ENCODE results near the gene TNFAIP8L2. TPM values are rescaled to one million over a fixed set of nuclear protein-coding genes. Genes with fewer than 3 reads are reported as not detected.

TNFAIP8L2 gene
- total RNA-seq, 2 donors from 2014 or later = 14.7 to 17.1 TPM

DNA sequence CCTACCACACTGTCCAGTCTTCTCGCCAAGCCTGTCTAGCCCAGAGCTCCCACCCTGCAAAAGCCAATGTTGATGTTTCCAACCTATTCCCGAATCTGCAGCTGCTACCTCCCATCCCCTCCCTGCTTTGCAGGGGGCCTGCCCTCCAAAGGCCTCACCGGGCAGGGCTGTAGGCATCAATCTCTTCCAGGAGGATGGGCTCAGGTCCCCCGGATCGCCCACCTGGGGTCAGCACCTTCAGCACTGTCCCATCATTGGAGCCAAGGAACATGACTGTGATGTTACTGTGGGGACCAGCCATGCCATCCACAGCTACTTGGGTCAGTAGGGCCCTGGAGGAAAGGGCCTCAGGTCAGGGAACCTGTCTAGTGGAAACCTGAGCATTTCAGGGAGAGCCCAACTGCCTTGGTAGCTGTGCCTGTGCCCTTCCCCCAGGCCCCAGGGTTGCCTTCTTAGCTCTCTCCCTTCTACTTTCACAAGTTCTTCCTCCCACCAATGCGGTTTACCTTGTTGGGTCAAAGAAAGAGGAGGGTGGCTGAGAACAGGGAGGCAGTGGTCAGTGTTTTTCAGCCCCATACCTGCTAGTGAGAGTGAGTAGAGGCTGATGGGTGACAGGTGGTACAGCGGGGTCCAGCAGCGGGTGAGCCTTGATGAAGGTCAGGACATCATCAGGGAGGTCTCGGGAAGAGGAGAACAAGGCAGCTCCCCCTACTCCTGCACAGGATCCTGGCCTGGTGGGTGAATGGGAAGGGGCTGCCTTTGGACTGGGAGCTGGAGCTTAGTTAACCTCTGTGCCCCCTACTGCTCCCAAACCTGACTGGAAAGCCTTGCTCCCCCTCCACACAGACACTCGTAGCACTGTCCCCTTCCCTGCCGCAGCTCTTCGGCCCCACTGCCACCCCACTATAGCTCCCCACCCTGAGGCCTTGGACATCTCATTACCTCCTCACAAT lies 20.7 kb upstream of the TNFAIP8L2 start:
- H3K4me1 Mint-ChIP-seq (ENCODE audit: low read depth) = peaks cover 10% of the 10 kb centered on the region
- DNase-seq (no peak), ATAC-seq (replicated peaks in 1 of 2) (no peak)
- H3K27me3 Mint-ChIP-seq (ENCODE audit: low read depth) = no peaks in the 10 kb centered on the region
- H3K36me3 Mint-ChIP-seq (ENCODE audit: insufficient read depth in 2 of 2) = no peaks in the 10 kb centered on the region
- H3K27ac Mint-ChIP-seq = no peak overlapping the region
- no peaks in the 10 kb centered on the region for H3K9me3 Mint-ChIP-seq
- no peak overlapping the region for H3K4me3 Mint-ChIP-seq

- Mint-ChIP-seq H3K27me3 (ENCODE audit: low read depth) (no peaks in the 10 kb centered on the region), H3K9me3 (no peaks in the 10 kb centered on the region), H3K36me3 (ENCODE audit: insufficient read depth in 2 of 2) (no peaks in the 10 kb centered on the region), H3K4me1 (ENCODE audit: low read depth) (no peaks in the 10 kb centered on the region), H3K4me3 (no peak overlapping the region), H3K27ac (no peak overlapping the region)
- ATAC-seq (replicated peaks in 1 of 2) (no peak), DNase-seq (no peak)
Measured at GRCh38 chr1:151137789-151138188, 18.7 kb upstream of the TNFAIP8L2 start.

- Mint-ChIP-seq H3K9me3 (no peaks in the 10 kb centered on the region), H3K4me1 (ENCODE audit: low read depth) (peaks cover 14% of the 10 kb centered on the region), H3K27me3 (ENCODE audit: low read depth) (no peaks in the 10 kb centered on the region), H3K4me3 (no peak overlapping the region), H3K36me3 (ENCODE audit: insufficient read depth in 2 of 2) (no peaks in the 10 kb centered on the region), H3K27ac (no peak overlapping the region)
- DNase-seq (no peak), ATAC-seq (replicated peaks in 1 of 2) (no peak)
Measured at GRCh38 chr1:151142411-151143056, 13.9 kb upstream of the TNFAIP8L2 start.

DNA sequence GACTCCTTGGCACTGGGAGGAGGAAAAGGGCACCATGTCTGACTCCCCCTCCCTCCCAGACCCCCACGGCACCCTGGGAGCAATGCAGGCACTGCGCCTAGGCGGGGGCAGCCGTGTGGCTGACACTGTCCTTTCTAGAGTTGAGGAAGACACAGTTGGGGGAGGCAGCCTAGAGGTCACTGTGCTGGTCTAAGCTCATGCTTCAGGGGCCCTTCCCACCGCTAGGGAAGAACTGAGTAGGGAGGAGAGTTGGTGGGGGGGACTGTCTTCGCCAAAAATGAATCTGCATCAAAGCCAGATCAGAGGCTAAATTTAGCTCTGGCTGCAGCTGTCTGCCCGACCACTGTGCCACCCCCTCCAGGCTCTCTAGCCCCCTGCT lies 13.4 kb upstream of the TNFAIP8L2 start:
- ATAC-seq (replicated peaks in 1 of 2) (no peak), DNase-seq (no peak)
- Mint-ChIP-seq H3K4me3 (no peak overlapping the region), H3K27me3 (ENCODE audit: low read depth) (no peaks in the 10 kb centered on the region), H3K9me3 (no peaks in the 10 kb centered on the region), H3K36me3 (ENCODE audit: insufficient read depth in 2 of 2) (no peaks in the 10 kb centered on the region), H3K27ac (no peak overlapping the region), H3K4me1 (ENCODE audit: low read depth) (peaks cover 17% of the 10 kb centered on the region)

DNA sequence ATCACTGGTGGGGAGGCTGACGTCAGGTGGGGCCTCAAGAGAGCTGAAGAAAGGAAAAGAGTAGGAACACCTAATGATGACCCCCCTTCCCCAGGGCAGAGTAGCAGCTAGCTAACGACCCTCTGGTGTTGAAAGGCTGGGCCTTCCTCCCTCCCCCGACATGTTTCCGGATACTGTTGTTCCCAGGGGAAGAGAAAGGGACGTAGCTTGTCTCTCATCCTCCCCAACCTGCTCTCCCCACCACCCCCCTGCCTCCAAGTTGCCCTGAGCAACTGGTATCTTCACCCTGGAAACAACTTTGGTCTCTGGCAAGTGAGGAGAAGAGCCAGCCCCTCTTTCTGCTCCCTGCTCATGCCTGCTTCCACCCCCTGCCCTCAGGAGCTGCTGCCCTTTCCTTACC lies 12.5 kb upstream of the TNFAIP8L2 start:
- ATAC-seq (replicated peaks in 1 of 2) (no peak), DNase-seq (no peak)
- Mint-ChIP-seq H3K36me3 (ENCODE audit: insufficient read depth in 2 of 2) (no peaks in the 10 kb centered on the region), H3K9me3 (no peaks in the 10 kb centered on the region), H3K27me3 (ENCODE audit: low read depth) (no peaks in the 10 kb centered on the region), H3K27ac (no peak overlapping the region), H3K4me1 (ENCODE audit: low read depth) (peaks cover 17% of the 10 kb centered on the region), H3K4me3 (no peak overlapping the region)

DNA sequence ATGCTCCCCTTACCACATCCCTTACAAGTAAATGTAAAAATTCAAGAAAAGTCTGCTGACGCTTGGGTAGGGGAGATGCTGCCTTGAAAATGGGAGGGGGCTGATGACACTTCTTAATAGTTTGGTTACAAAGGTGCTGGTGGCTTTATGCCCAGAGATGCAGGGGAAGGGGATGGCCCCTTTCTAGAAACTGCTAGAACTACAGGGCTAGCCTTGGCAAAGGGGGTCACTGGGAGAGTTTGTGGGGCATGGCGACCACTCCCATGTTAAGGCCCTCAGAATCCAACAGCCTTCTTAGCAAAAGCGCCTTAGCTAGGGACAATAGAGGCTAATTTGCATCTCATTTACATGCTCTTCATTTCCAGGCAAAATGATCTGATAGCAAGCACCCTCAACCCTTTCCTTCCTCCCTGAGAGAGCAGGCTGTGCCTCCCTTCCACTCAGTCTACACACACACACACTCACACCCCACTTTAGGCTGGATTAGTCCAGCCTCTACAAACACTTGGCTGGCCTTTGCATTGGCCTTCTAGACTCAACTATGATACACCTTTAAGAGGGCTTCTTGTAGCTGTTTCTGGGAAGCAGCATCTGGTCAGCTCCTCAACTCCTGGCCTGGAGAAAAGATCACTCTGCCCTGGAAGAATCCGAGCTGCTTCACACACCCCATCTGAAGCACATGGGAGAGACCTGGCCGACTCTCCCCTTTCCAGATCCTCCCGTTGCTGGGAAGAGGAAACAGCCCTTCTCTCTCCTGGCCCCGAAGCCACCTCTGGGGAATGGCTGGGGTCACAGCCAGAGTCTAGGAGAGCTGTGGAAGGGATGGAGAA lies 11.8 kb upstream of the TNFAIP8L2 start:
- no peak for DNase-seq
- Mint-ChIP-seq H3K36me3 (ENCODE audit: insufficient read depth in 2 of 2) (no peaks in the 10 kb centered on the region), H3K4me3 (peak overlapping the region in 1 of 2 donors; percentile 94), H3K27ac (no peak overlapping the region), H3K27me3 (ENCODE audit: low read depth) (no peaks in the 10 kb centered on the region), H3K4me1 (ENCODE audit: low read depth) (peaks cover 17% of the 10 kb centered on the region), H3K9me3 (no peaks in the 10 kb centered on the region)
- no peak for ATAC-seq (replicated peaks in 1 of 2)

GRCh38 chr1:151145304-151146071 lies 11.0 kb upstream of the TNFAIP8L2 start:
- Mint-ChIP-seq H3K27me3 (ENCODE audit: low read depth) (no peaks in the 10 kb centered on the region), H3K9me3 (no peaks in the 10 kb centered on the region), H3K4me1 (ENCODE audit: low read depth) (peaks cover 17% of the 10 kb centered on the region), H3K27ac (no peak overlapping the region), H3K36me3 (ENCODE audit: insufficient read depth in 2 of 2) (no peaks in the 10 kb centered on the region), H3K4me3 (peak overlapping the region; percentile 84 to 94)
- ATAC-seq (replicated peaks in 1 of 2) = no peak
- peak in 1 of 2 donors; percentile 37 for DNase-seq

GRCh38 chr1:151146072-151146411 lies 10.4 kb upstream of the TNFAIP8L2 start:
- H3K27ac Mint-ChIP-seq = no peak overlapping the region
- no peaks in the 10 kb centered on the region for H3K27me3 Mint-ChIP-seq (ENCODE audit: low read depth)
- ATAC-seq (replicated peaks in 1 of 2) = peak; percentile 7 to 25
- peaks cover 17% of the 10 kb centered on the region for H3K4me1 Mint-ChIP-seq (ENCODE audit: low read depth)
- H3K4me3 Mint-ChIP-seq = peak overlapping the region; percentile 84 to 94
- H3K36me3 Mint-ChIP-seq (ENCODE audit: insufficient read depth in 2 of 2) = no peaks in the 10 kb centered on the region
- no peak for DNase-seq
- H3K9me3 Mint-ChIP-seq = no peaks in the 10 kb centered on the region

DNA sequence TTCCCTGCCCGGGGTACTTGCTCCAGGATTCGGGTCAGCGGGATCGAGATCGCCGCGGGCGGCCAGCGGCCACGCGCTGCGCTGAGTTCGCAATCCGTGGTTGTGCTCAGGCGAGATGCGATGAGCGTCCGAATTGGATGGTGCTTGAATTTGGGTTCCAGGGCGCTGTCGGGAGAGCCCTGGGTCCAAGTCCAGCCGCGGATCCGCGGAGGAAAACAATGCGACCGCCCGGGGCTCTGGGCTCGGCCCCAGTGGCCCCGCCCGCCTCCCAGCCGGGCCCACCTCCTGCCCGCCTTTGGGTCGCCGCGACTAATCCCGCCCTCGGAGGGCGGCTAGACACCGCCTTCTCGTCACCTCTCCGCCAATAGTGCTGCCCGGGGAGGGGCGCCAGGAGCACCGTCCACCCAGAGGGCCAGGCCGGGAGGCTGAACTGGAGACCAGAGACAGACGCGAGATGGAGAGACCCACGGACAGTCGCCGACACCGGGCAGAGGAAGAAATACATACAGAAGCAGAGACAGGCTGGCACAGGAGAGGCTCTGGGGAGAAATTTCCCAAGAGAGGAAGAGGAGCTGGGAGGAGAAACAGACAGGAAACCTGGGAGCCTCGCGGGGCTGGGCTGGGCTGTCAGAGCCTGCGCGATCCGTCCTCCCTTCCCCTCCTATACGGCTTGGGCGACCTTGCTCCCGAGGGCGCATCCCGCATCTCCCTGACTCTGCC lies 9.9 kb upstream of the TNFAIP8L2 start, which contains the start of gene SEMA6C:
TSS of gene SEMA6C (minus strand) at position 220 of the 720 bp plus-strand sequence. CDS start 4,010 bp downstream, outside the sequence.
- peak; percentile 93 to 95 for DNase-seq
- Mint-ChIP-seq H3K4me1 (ENCODE audit: low read depth) (peaks cover 17% of the 10 kb centered on the region), H3K36me3 (ENCODE audit: insufficient read depth in 2 of 2) (no peaks in the 10 kb centered on the region), H3K27me3 (ENCODE audit: low read depth) (no peaks in the 10 kb centered on the region), H3K4me3 (peak within 1 kb of the TSS; percentile 84 to 94), H3K27ac (peak within 1 kb of the TSS; percentile 4), H3K9me3 (no peaks in the 10 kb centered on the region)
- peak; percentile 99 to 100 for ATAC-seq (replicated peaks in 1 of 2)

DNA sequence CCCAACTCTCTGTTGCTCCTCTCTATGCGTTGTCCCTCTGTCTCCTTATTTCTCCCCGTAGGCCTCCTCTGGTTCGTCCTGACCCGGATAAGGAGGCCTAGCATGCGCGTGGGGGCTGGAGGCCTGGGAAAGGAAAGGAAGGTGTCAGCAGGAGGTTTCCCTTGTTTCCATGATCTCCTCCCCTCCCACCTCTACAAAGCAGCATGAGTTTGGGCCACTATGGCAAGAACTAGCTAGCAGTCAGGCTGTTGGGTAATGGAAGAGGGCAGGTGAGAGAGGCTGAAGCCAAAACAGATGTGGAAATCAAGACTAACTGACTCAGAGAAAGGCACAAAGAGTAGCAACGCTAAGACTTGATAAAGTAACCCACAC lies 9.3 kb upstream of the TNFAIP8L2 start:
- Mint-ChIP-seq H3K4me1 (ENCODE audit: low read depth) (peaks cover 17% of the 10 kb centered on the region), H3K4me3 (peak overlapping the region; percentile 84 to 94), H3K9me3 (no peaks in the 10 kb centered on the region), H3K27ac (no peak overlapping the region), H3K27me3 (ENCODE audit: low read depth) (no peaks in the 10 kb centered on the region), H3K36me3 (ENCODE audit: insufficient read depth in 2 of 2) (no peaks in the 10 kb centered on the region)
- DNase-seq = no peak
- no peak for ATAC-seq (replicated peaks in 1 of 2)

DNA sequence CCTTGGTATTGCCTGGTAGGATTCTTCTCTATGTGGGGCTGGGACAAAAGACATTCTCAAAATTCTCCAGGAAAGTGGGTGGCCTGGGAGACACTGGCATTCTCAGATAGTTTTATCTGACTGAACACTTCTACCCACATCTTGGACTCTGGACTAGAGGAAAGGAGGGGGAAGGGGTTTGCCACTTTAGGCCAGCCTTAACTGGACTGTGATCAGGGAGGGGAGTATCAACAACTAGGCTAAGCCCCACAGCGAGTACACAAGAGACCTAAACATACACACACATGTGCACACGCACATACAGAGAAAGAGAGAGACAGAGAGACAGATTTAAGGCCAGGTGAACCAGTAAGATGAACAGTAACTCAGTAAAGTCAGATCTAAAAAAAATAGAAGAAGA lies 8.8 kb upstream of the TNFAIP8L2 start:
- DNase-seq = no peak
- Mint-ChIP-seq H3K27ac (no peak overlapping the region), H3K27me3 (ENCODE audit: low read depth) (no peaks in the 10 kb centered on the region)

GRCh38 chr1:151157067-151157531 lies 650 bp downstream of the TNFAIP8L2 start:
- no peaks in the 10 kb centered on the region for H3K9me3 Mint-ChIP-seq

More for the DNA sequence above, 8.8 kb upstream of the TNFAIP8L2 start:
- H3K4me1 Mint-ChIP-seq (ENCODE audit: low read depth) = peaks cover 17% of the 10 kb centered on the region
- peak overlapping the region in 1 of 2 donors; percentile 45 for H3K4me3 Mint-ChIP-seq
- H3K9me3 Mint-ChIP-seq = no peaks in the 10 kb centered on the region
- no peaks in the 10 kb centered on the region for H3K36me3 Mint-ChIP-seq (ENCODE audit: insufficient read depth in 2 of 2)
- no peak for ATAC-seq (replicated peaks in 1 of 2)

More at GRCh38 chr1:151157067-151157531, 650 bp downstream of the TNFAIP8L2 start:
- H3K4me1 Mint-ChIP-seq (ENCODE audit: low read depth) = peaks cover 66% of the 10 kb centered on the region
- DNase-seq (peak; percentile 73 to 79), ATAC-seq (replicated peaks in 1 of 2) (peak; percentile 54 to 59)
- peaks cover 14 to 20% of the 10 kb centered on the region in 2 donors for H3K36me3 Mint-ChIP-seq (ENCODE audit: insufficient read depth in 2 of 2)
- no peaks in the 10 kb centered on the region for H3K27me3 Mint-ChIP-seq (ENCODE audit: low read depth)
- H3K27ac Mint-ChIP-seq = peak overlapping the region; percentile 99
- peak overlapping the region; percentile 94 to 99 for H3K4me3 Mint-ChIP-seq

Measured in activated T-cell treated with anti-CD3 and anti-CD28 coated beads, Interleukin-2, amount 50 U/mL, for 72 hours (primary cell).